ENCODE results near the gene PDE10A.
"Not testable (repeated sequence)": the region's sequence is repeated elsewhere in the genome, so short reads cannot be mapped to it uniquely, and the experiment has no call there.

Gene PDE10A

GRCh38 chr6:165519316-165519715 is 143.7 kb downstream of the PDE10A start:
- no peak for DNase-seq

- no peak for DNase-seq
Observed at GRCh38 chr6:165515963-165516624, 146.9 kb downstream of the PDE10A start.

GRCh38 chr6:165514621-165515020 is 148.4 kb downstream of the PDE10A start:
- DNase-seq: no peak

- no peak for DNase-seq
Observed at GRCh38 chr6:165511807-165512206, 151.2 kb downstream of the PDE10A start.

- DNase-seq: no peak
Observed at GRCh38 chr6:165508321-165508869, 154.6 kb downstream of the PDE10A start.

- no peak for DNase-seq
Observed at GRCh38 chr6:165506657-165507056, 156.4 kb downstream of the PDE10A start.

GRCh38 chr6:165500214-165500907 is 162.7 kb downstream of the PDE10A start:
- not testable (repeated sequence) for DNase-seq

- DNase-seq: no peak
Observed at GRCh38 chr6:165497472-165497871, 165.6 kb downstream of the PDE10A start.

- no peak for DNase-seq
Observed at GRCh38 chr6:165488624-165489295, 174.3 kb downstream of the PDE10A start.

- no peak for DNase-seq
Observed at GRCh38 chr6:165487950-165488349, 175.1 kb downstream of the PDE10A start.

GRCh38 chr6:165487347-165487746 is 175.7 kb downstream of the PDE10A start:
- DNase-seq: no peak

- DNase-seq: no peak
Observed at GRCh38 chr6:165486183-165487137, 176.6 kb downstream of the PDE10A start.

- no peak for DNase-seq
Observed at GRCh38 chr6:165484178-165484889, 178.7 kb downstream of the PDE10A start.

GRCh38 chr6:165481921-165482320 is 181.1 kb downstream of the PDE10A start:
- DNase-seq: no peak

- DNase-seq: no peak
Observed at GRCh38 chr6:165480916-165481315, 182.1 kb downstream of the PDE10A start.

GRCh38 chr6:165478581-165478980 is 184.5 kb downstream of the PDE10A start:
- no peak for DNase-seq

- DNase-seq: no peak
Observed at GRCh38 chr6:165469483-165469882, 193.6 kb downstream of the PDE10A start.

- DNase-seq: no peak
Observed at GRCh38 chr6:165468340-165469235, 194.5 kb downstream of the PDE10A start.

- DNase-seq: not testable (repeated sequence)
Observed at GRCh38 chr6:165463499-165463898, 199.5 kb downstream of the PDE10A start.

GRCh38 chr6:165459605-165460301 is 203.3 kb downstream of the PDE10A start:
- DNase-seq: not testable (repeated sequence)

Measured in NCI-H1930 (cell line).